SU-DHL-6 (cell line): ENCODE measurements around the gene MDM4.

Source experiments
- CTCF ChIP-seq: fragments of 200-600 bp; sonication (generic); IDR thresholded peaks from one replicate; pipeline ENCODE4 v1.5.1; 2017; ENCODE audit warnings: antibody characterized with exemption, mild to moderate bottlenecking, low read length, moderate library complexity; ENCODE audit not compliant: insufficient read depth, poor library complexity, severe bottlenecking
- EZH2phosphoT487 ChIP-seq: fragments of 200-600 bp; sonication (generic), shearing (Covaris generic); conservative IDR thresholded peaks from 2 replicates; pipeline ENCODE4 v1.6.1; 2018; ENCODE audit warnings: mild to moderate bottlenecking, antibody characterized with exemption, low read length, moderate library complexity, mixed read lengths

- no peak for TF ChIP-seq CTCF
- TF ChIP-seq EZH2phosphoT487 = no peak
These were observed 3.0 kb upstream of the MDM4 start for GRCh38 chr1:204513117-204513716.
